ENCODE measurements around the gene ORAI3. TPM values are rescaled to one million over a fixed set of nuclear protein-coding genes. Genes with fewer than 3 reads are reported as not detected.

ORAI3 gene
- total and polyA plus RNA-seq, 2 experiments from 2014 or later = 52.5 to 54.0 TPM

DNA sequence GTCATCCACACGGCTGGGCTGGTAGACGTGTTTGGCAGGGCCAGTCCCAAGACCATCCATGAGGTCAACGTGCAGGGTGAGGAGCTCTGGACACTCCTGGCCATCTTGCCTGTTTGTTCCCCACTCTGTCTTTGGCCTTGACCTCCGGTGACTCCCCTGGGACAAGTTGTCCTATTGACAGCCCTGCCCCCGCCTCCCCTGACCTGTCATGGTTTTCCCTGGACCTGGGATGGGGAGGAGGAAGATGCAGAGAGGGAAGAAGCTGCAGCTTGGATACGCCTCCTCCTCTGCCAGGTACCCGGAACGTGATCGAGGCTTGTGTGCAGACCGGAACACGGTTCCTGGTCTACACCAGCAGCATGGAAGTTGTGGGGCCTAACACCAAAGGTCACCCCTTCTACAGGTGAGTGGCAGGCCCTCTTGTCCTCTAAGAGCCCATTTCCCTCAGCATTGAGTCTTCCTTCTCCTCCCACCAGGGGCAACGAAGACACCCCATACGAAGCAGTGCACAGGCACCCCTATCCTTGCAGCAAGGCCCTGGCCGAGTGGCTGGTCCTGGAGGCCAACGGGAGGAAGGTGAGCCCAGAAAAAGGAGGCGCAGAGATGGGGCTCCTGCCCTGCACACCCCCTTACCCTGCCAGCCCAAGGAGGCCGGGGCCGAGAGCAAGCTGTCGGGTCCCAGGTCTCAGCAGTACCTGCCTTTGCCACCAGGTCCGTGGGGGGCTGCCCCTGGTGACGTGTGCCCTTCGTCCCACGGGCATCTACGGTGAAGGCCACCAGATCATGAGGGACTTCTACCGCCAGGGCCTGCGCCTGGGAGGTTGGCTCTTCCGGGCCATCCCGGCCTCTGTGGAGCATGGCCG, 37.5 kb downstream of the ORAI3 start:
- Histone ChIP-seq H4K20me1 (ENCODE audit: insufficient read depth, poor library complexity, severe bottlenecking) (no peaks in the 10 kb centered on the region), H2AFZ (no peak overlapping the region), H3K9me2 (replicated peaks; ENCODE audit: insufficient read depth) (no peaks in the 10 kb centered on the region), H3K36me3 (replicated peaks; ENCODE audit: insufficient read depth, low read depth) (no peaks in the 10 kb centered on the region), H3K4me2 (peak overlapping the region; percentile 78), H3K27me3 (no peaks in the 10 kb centered on the region), H3K4me1 (ENCODE audit: insufficient read depth) (peaks cover 6% of the 10 kb centered on the region), H3K79me2 (no peaks in the 10 kb centered on the region), H3K9me3 (ENCODE audit: low read depth) (no peaks in the 10 kb centered on the region), H3K4me3 (no peak overlapping the region), H3K27ac (no peak overlapping the region)
- WGBS (ENCODE audit: low lambda C conversion rate, missing lambda C conversion rate) = 95% methylated on average over 29 of the region's 29 CpGs
- TF ChIP-seq EZH2 (IDR thresholded peaks at IDR 0.05; ENCODE audit: borderline replicate concordance) (no peak), EZH2phosphoT487 (IDR thresholded peaks at IDR 0.05; ENCODE audit: low read depth, severe bottlenecking, unreplicated experiment) (no peak)
- TF ChIP-seq, protein P1, sequence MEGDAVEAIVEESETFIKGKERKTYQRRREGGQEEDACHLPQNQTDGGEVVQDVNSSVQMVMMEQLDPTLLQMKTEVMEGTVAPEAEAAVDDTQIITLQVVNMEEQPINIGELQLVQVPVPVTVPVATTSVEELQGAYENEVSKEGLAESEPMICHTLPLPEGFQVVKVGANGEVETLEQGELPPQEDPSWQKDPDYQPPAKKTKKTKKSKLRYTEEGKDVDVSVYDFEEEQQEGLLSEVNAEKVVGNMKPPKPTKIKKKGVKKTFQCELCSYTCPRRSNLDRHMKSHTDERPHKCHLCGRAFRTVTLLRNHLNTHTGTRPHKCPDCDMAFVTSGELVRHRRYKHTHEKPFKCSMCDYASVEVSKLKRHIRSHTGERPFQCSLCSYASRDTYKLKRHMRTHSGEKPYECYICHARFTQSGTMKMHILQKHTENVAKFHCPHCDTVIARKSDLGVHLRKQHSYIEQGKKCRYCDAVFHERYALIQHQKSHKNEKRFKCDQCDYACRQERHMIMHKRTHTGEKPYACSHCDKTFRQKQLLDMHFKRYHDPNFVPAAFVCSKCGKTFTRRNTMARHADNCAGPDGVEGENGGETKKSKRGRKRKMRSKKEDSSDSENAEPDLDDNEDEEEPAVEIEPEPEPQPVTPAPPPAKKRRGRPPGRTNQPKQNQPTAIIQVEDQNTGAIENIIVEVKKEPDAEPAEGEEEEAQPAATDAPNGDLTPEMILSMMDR (IDR thresholded peaks at IDR 0.05; ENCODE audit: poor library complexity) = no peak
- no peak for DNase-seq (ENCODE audit: low spot score)

DNA sequence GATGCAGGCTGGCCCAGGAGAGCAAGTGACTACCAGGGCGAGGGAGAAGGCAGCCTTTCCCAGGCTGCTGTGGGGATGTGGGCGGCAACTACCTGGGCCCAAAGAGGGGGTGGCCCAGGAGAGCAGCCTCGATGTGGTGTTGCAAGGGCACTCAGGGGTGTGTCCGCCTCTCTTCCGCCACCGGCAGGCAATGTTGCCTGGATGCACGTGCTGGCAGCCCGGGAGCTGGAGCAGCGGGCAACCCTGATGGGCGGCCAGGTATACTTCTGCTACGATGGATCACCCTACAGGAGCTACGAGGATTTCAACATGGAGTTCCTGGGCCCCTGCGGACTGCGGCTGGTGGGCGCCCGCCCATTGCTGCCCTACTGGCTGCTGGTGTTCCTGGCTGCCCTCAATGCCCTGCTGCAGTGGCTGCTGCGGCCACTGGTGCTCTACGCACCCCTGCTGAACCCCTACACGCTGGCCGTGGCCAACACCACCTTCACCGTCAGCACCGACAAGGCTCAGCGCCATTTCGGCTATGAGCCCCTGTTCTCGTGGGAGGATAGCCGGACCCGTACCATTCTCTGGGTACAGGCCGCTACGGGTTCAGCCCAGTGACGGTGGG, 38.8 kb downstream of the ORAI3 start:
- DNase-seq (ENCODE audit: low spot score) = no peak
- no peaks in the 10 kb centered on the region for H3K9me3 ChIP-seq (ENCODE audit: low read depth)
- no peak overlapping the region for H3K4me3 ChIP-seq
- WGBS (ENCODE audit: low lambda C conversion rate, missing lambda C conversion rate) = 95% methylated on average over 30 of the region's 30 CpGs
- no peak overlapping the region for H3K27ac ChIP-seq
- no peaks in the 10 kb centered on the region for H3K27me3 ChIP-seq
- no peaks in the 10 kb centered on the region for H3K36me3 ChIP-seq (replicated peaks; ENCODE audit: insufficient read depth, low read depth)
- H3K4me2 ChIP-seq = no peak overlapping the region
- TF ChIP-seq EZH2phosphoT487 (IDR thresholded peaks at IDR 0.05; ENCODE audit: low read depth, severe bottlenecking, unreplicated experiment) (no peak), EZH2 (IDR thresholded peaks at IDR 0.05; ENCODE audit: borderline replicate concordance) (no peak)
- TF ChIP-seq, protein P1 (IDR thresholded peaks at IDR 0.05; ENCODE audit: poor library complexity) = no peak
- H3K79me2 ChIP-seq = no peaks in the 10 kb centered on the region
- H4K20me1 ChIP-seq (ENCODE audit: insufficient read depth, poor library complexity, severe bottlenecking) = no peaks in the 10 kb centered on the region
- H2AFZ ChIP-seq = no peak overlapping the region
- H3K9me2 ChIP-seq (replicated peaks; ENCODE audit: insufficient read depth) = no peaks in the 10 kb centered on the region
- peaks cover 6% of the 10 kb centered on the region for H3K4me1 ChIP-seq (ENCODE audit: insufficient read depth)

- WGBS (ENCODE audit: low lambda C conversion rate, missing lambda C conversion rate) = 97% methylated on average over 21 of the region's 23 CpGs
- H3K27ac ChIP-seq = no peak overlapping the region
- DNase-seq (ENCODE audit: low spot score) = no peak
- no peaks in the 10 kb centered on the region for H3K79me2 ChIP-seq
- no peak overlapping the region for H2AFZ ChIP-seq
- no peak overlapping the region for H3K4me2 ChIP-seq
- no peaks in the 10 kb centered on the region for H3K36me3 ChIP-seq (replicated peaks; ENCODE audit: insufficient read depth, low read depth)
- no peak for TF ChIP-seq EZH2 (IDR thresholded peaks at IDR 0.05; ENCODE audit: borderline replicate concordance)
- no peak for TF ChIP-seq EZH2phosphoT487 (IDR thresholded peaks at IDR 0.05; ENCODE audit: low read depth, severe bottlenecking, unreplicated experiment)
- H3K4me1 ChIP-seq (ENCODE audit: insufficient read depth) = peaks cover 6% of the 10 kb centered on the region
- H3K4me3 ChIP-seq = no peak overlapping the region
- no peaks in the 10 kb centered on the region for H3K27me3 ChIP-seq
- no peaks in the 10 kb centered on the region for H4K20me1 ChIP-seq (ENCODE audit: insufficient read depth, poor library complexity, severe bottlenecking)
- no peaks in the 10 kb centered on the region for H3K9me2 ChIP-seq (replicated peaks; ENCODE audit: insufficient read depth)
- H3K9me3 ChIP-seq (ENCODE audit: low read depth) = no peaks in the 10 kb centered on the region
Observed at GRCh38 chr16:30989469-30990047, 40.7 kb downstream of the ORAI3 start.

DNA sequence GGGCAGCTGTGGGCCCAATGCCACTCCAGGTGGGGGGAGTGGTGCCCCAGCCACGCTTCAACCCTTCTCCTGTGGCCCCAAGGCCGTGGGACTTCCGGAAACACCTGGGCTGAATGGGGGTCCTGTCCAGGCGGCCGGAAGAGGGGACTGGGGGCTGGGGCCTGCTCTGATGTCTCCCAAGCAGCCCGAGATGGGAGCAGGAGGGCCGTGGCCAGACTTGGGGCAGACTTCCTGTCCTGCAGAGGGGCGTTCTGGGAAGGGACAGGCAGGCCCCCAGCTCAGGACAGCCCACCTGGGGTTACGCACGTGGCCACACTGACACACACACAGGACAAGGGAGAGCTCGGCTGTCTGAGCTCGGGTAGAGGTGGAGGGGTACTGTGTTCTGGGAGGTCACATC, 41.2 kb downstream of the ORAI3 start:
- no peaks in the 10 kb centered on the region for H4K20me1 ChIP-seq (ENCODE audit: insufficient read depth, poor library complexity, severe bottlenecking)
- no peak overlapping the region for H3K4me2 ChIP-seq
- no peaks in the 10 kb centered on the region for H3K9me3 ChIP-seq (ENCODE audit: low read depth)
- H3K36me3 ChIP-seq (replicated peaks; ENCODE audit: insufficient read depth, low read depth) = no peaks in the 10 kb centered on the region
- no peaks in the 10 kb centered on the region for H3K9me2 ChIP-seq (replicated peaks; ENCODE audit: insufficient read depth)
- no peak overlapping the region for H3K27ac ChIP-seq
- WGBS (ENCODE audit: low lambda C conversion rate, missing lambda C conversion rate) = 81% methylated on average over 12 of the region's 12 CpGs
- TF ChIP-seq, protein P1 (IDR thresholded peaks at IDR 0.05; ENCODE audit: poor library complexity) = no peak
- TF ChIP-seq EZH2 (IDR thresholded peaks at IDR 0.05; ENCODE audit: borderline replicate concordance) = no peak
- no peak for TF ChIP-seq EZH2phosphoT487 (IDR thresholded peaks at IDR 0.05; ENCODE audit: low read depth, severe bottlenecking, unreplicated experiment)
- no peak for DNase-seq (ENCODE audit: low spot score)
- H3K27me3 ChIP-seq = no peaks in the 10 kb centered on the region
- peaks cover 5% of the 10 kb centered on the region for H3K4me1 ChIP-seq (ENCODE audit: insufficient read depth)
- H2AFZ ChIP-seq = no peak overlapping the region
- no peak overlapping the region for H3K4me3 ChIP-seq
- no peaks in the 10 kb centered on the region for H3K79me2 ChIP-seq
